Mesenchymal stem cell (in vitro differentiated cells and primary cell): ENCODE measurements around the gene PSMD1. TPM values are rescaled to one million over a fixed set of nuclear protein-coding genes. Genes with fewer than 3 reads are reported as not detected.

ENCODE experiments used
- DNase-seq: peaks from one replicate; pipeline ENCODE4 v3.0.0-alpha.2; 2013
- H2AFZ ChIP-seq: one replicate; pipeline ENCODE4 v1.6.1; 2013; ENCODE audit warnings: low read depth, mild to moderate bottlenecking, control low read depth, inconsistent platforms, low read length, moderate library complexity
- H2AK5ac ChIP-seq: 2 replicates; pipeline ENCODE4 v1.6.1; 2013; ENCODE audit warnings: low read length, moderate library complexity, mild to moderate bottlenecking, inconsistent platforms; ENCODE audit not compliant: severe bottlenecking
- H2BK120ac ChIP-seq: one replicate; pipeline ENCODE4 v1.6.1; 2013; ENCODE audit warnings: low read depth, mild to moderate bottlenecking, inconsistent platforms, low read length, moderate library complexity
- H2BK12ac ChIP-seq, 2 experiments: one replicate each; pipeline ENCODE4 v1.6.1; 2013; ENCODE audit warnings: inconsistent platforms in 2 of 2, low read length in 2 of 2, mild to moderate bottlenecking in 2 of 2, moderate library complexity in 2 of 2, control low read depth in 1 of 2
- H2BK15ac ChIP-seq: one replicate; pipeline ENCODE4 v1.6.1; 2013; ENCODE audit warnings: mild to moderate bottlenecking, low read depth, inconsistent platforms; ENCODE audit not compliant: poor library complexity, severe bottlenecking
- H2BK5ac ChIP-seq: 2 replicates; pipeline ENCODE4 v1.6.1; 2013; ENCODE audit warnings: low read depth, mild to moderate bottlenecking, low read length, control low read depth, inconsistent platforms; ENCODE audit not compliant: poor library complexity, severe bottlenecking
- H3K14ac ChIP-seq, 2 experiments: one replicate each; pipeline ENCODE4 v1.6.1; 2013; ENCODE audit warnings: inconsistent platforms in 2 of 2, low read length in 2 of 2, control low read depth in 1 of 2, mild to moderate bottlenecking in 1 of 2, moderate library complexity in 1 of 2
- H3K18ac ChIP-seq, 2 experiments: one replicate each; pipeline ENCODE4 v1.6.1; 2013; ENCODE audit warnings: inconsistent platforms in 2 of 2, low read length in 2 of 2, control low read depth in 1 of 2, low read depth in 1 of 2, mild to moderate bottlenecking in 1 of 2
- H3K23ac ChIP-seq, 2 experiments: one replicate each; pipeline ENCODE4 v1.6.1; 2013; ENCODE audit warnings: inconsistent platforms in 2 of 2, low read length in 2 of 2, mild to moderate bottlenecking in 2 of 2, moderate library complexity in 2 of 2, control low read depth in 1 of 2
- H3K27ac ChIP-seq: 2 replicates; pipeline ENCODE4 v1.5.1; 2013; ENCODE audit warnings: mild to moderate bottlenecking, moderate library complexity, low read length, control low read depth, inconsistent platforms; ENCODE audit not compliant: poor library complexity, severe bottlenecking
- H3K27me3 ChIP-seq, 2 experiments: 2 replicates each; pipeline versions ENCODE4 v1.6.1 to v1.7.0; 2013; ENCODE audit warnings: low read length in 2 of 2, mild to moderate bottlenecking in 2 of 2, moderate library complexity in 2 of 2, control low read depth in 1 of 2, inconsistent platforms in 1 of 2; ENCODE audit not compliant: control insufficient read depth in 1 of 2, insufficient read depth in 1 of 2
- H3K36me3 ChIP-seq, 2 experiments: 2 replicates each; pipeline versions ENCODE4 v1.6.1 to v1.7.0; 2013; ENCODE audit warnings: low read length in 2 of 2, control low read depth in 1 of 2, inconsistent platforms in 1 of 2, low read depth in 1 of 2, mild to moderate bottlenecking in 1 of 2; ENCODE audit not compliant: insufficient read depth in 2 of 2, control insufficient read depth in 1 of 2
- H3K4ac ChIP-seq, 2 experiments: one replicate each; pipeline ENCODE4 v1.6.1; 2013; ENCODE audit warnings: inconsistent platforms in 2 of 2, low read length in 2 of 2, mild to moderate bottlenecking in 2 of 2, moderate library complexity in 2 of 2, control low read depth in 1 of 2, low read depth in 1 of 2
- H3K4me1 ChIP-seq: 2 replicates; pipeline ENCODE4 v1.6.1; 2013; ENCODE audit warnings: low read depth, low read length, control low read depth; ENCODE audit not compliant: control insufficient read depth, insufficient read depth
- H3K4me2 ChIP-seq: 2 replicates; pipeline ENCODE4 v1.6.1; 2013; ENCODE audit warnings: low read length, mild to moderate bottlenecking, inconsistent platforms; ENCODE audit not compliant: poor library complexity, severe bottlenecking
- H3K4me3 ChIP-seq, 2 experiments: 2 replicates each; pipeline versions ENCODE4 v1.5.1 to v1.7.0; 2013; ENCODE audit warnings: low read length in 2 of 2, mild to moderate bottlenecking in 2 of 2, control low read depth in 1 of 2, low read depth in 1 of 2; ENCODE audit not compliant: insufficient read depth in 1 of 2
- H3K79me1 ChIP-seq: replicated peaks from 2 replicates; pipeline ENCODE4 v1.6.1; 2013; ENCODE audit warnings: mild to moderate bottlenecking, control low read depth, low read length, inconsistent platforms; ENCODE audit not compliant: poor library complexity, severe bottlenecking
- H3K9ac ChIP-seq: 2 replicates; pipeline ENCODE4 v1.7.0; 2013; ENCODE audit warnings: mild to moderate bottlenecking, low read length, moderate library complexity
- H3K9me3 ChIP-seq: 2 replicates; pipeline ENCODE4 v1.7.0; 2013; ENCODE audit warnings: mild to moderate bottlenecking, low read length; ENCODE audit not compliant: control insufficient read depth
- H4K8ac ChIP-seq: one replicate; pipeline ENCODE4 v1.6.1; 2013; ENCODE audit warnings: inconsistent platforms, mild to moderate bottlenecking, low read length, moderate library complexity
- H4K91ac ChIP-seq: one replicate; pipeline ENCODE4 v1.6.1; 2013; ENCODE audit warnings: mild to moderate bottlenecking, low read length, inconsistent platforms
- WGBS: methylation state at CpG from one replicate; pipeline ENCODE4 v1.1.7; 2013; ENCODE audit warnings: mixed read lengths; 5-methylcytosine and 5-hydroxymethylcytosine counted together
- small RNA-seq: library from polyadenylated mRNA; stranded (forward); fragments of <200 nt; extraction: miRNeasy Mini kit (QIAGEN cat#:217004); gene quantifications from one replicate; pipeline ENCODE3, GENCODE V24; 2013; ENCODE audit warnings: low read depth

Gene PSMD1

GRCh38 chr2:231221761-231222160 is 165.1 kb downstream of the PSMD1 start:
- Histone ChIP-seq H3K14ac (no peak overlapping the region), H4K8ac (peak overlapping the region; percentile 28), H3K9ac (peak overlapping the region; percentile 20), H2AK5ac (peak overlapping the region; percentile 92), H3K4me1 (peaks cover 3% of the 10 kb centered on the region), H4K91ac (peak overlapping the region; percentile 68), H2AFZ (no peak overlapping the region), H3K27ac (peak overlapping the region; percentile 88), H3K27me3 (no peaks in the 10 kb centered on the region), H2BK5ac (peak overlapping the region; percentile 31), H3K9me3 (no peaks in the 10 kb centered on the region), H2BK120ac (peak overlapping the region; percentile 92), H3K36me3 (peaks cover 22 to 99% of the 10 kb centered on the region in 2 experiments), H3K79me1 (peaks cover 7% of the 10 kb centered on the region), H3K18ac (peak overlapping the region in 1 of 2 experiments; percentile 89), H3K4me2 (no peak overlapping the region), H2BK12ac (peak overlapping the region in 1 of 2 experiments; percentile 78), H3K23ac (no peak overlapping the region), H3K4me3 (no peak overlapping the region), H2BK15ac (no peak overlapping the region), H3K4ac (peak overlapping the region in 1 of 2 experiments; percentile 94)
- peak; percentile 85 for DNase-seq
- WGBS = 72% methylated on average over 2 of the region's 3 CpGs

Small RNAs within 50 kb of the gene (small RNA-seq; reads per million reads assigned to genes)
- gene RNU1-93P = not detected
